GM23248 (cell line): Measurements from ENCODE around the gene ADGRG1. TPM values are rescaled to one million over a fixed set of nuclear protein-coding genes. Genes with fewer than 3 reads are reported as not detected.

Experiments used
- DNase-seq: peaks from one replicate; pipeline ENCODE4 v3.0.0-alpha.2; 2015
- H2AFZ ChIP-seq: fragments of 200-600 bp; sonication (generic); 2 replicates; pipeline ENCODE4 v1.6.1; 2016; ENCODE audit warnings: antibody characterized with exemption
- H3F3A ChIP-seq: fragments of 200-600 bp; sonication (generic); 2 replicates; pipeline ENCODE4 v1.6.1; 2016; ENCODE audit warnings: mild to moderate bottlenecking, antibody characterized with exemption, mixed run types; ENCODE audit not compliant: insufficient read depth
- H3K27ac ChIP-seq: fragments of 200-600 bp; sonication (generic); 2 replicates; pipeline ENCODE4 v1.5.1; 2016; ENCODE audit warnings: mild to moderate bottlenecking
- H3K27me3 ChIP-seq: fragments of 200-600 bp; sonication (generic); replicated peaks from 2 replicates; pipeline ENCODE4 v1.6.1; 2016; ENCODE audit warnings: mild to moderate bottlenecking; ENCODE audit not compliant: insufficient read depth
- H3K36me3 ChIP-seq: fragments of 200-600 bp; sonication (generic); 2 replicates; pipeline ENCODE4 v1.6.1; 2016; ENCODE audit warnings: low read depth, mild to moderate bottlenecking
- H3K4me1 ChIP-seq: fragments of 200-600 bp; sonication (generic); 2 replicates; pipeline ENCODE4 v1.6.1; 2016; ENCODE audit warnings: mild to moderate bottlenecking; ENCODE audit not compliant: insufficient read depth
- H3K4me2 ChIP-seq: fragments of 200-600 bp; sonication (generic); one replicate; pipeline ENCODE4 v1.6.1; 2016; ENCODE audit warnings: mild to moderate bottlenecking; ENCODE audit not compliant: unreplicated experiment
- H3K4me3 ChIP-seq: fragments of 200-600 bp; sonication (generic); 2 replicates; pipeline ENCODE4 v1.5.1; 2016; ENCODE audit warnings: mild to moderate bottlenecking
- H3K79me2 ChIP-seq: fragments of 200-600 bp; sonication (generic); 2 replicates; pipeline ENCODE4 v1.6.1; 2016; ENCODE audit warnings: mild to moderate bottlenecking; ENCODE audit not compliant: insufficient read depth
- H3K9ac ChIP-seq: fragments of 200-600 bp; sonication (generic); 2 replicates; pipeline ENCODE4 v1.6.1; 2016; ENCODE audit warnings: mild to moderate bottlenecking
- H3K9me2 ChIP-seq: fragments of 200-600 bp; sonication (generic); 2 replicates; pipeline ENCODE4 v1.6.1; 2016; ENCODE audit warnings: mixed run types, mild to moderate bottlenecking, moderate library complexity; ENCODE audit not compliant: insufficient read depth
- H3K9me3 ChIP-seq: fragments of 200-600 bp; sonication (generic); one replicate; pipeline ENCODE4 v1.6.1; 2017; ENCODE audit warnings: low read depth
- H4K20me1 ChIP-seq: fragments of 200-600 bp; sonication (generic); 2 replicates; pipeline ENCODE4 v1.6.0; 2016; ENCODE audit not compliant: insufficient read depth
- EZH2 ChIP-seq: fragments of 200-600 bp; sonication (generic); IDR thresholded peaks from 2 replicates; pipeline ENCODE4 v1.6.1; 2018; ENCODE audit warnings: antibody characterized with exemption, mild to moderate bottlenecking; ENCODE audit not compliant: insufficient read depth, poor library complexity, severe bottlenecking
- EZH2phosphoT487 ChIP-seq: fragments of 200-600 bp; sonication (generic); IDR thresholded peaks from 2 replicates; pipeline ENCODE4 v1.6.1; 2018; ENCODE audit warnings: antibody characterized with exemption, moderate library complexity, mild to moderate bottlenecking, low read depth; ENCODE audit not compliant: insufficient read depth
- WGBS, 2 experiments: methylation state at CpG; one replicate each; pipeline ENCODE4 v1.1.6; 2015 to 2017; ENCODE audit warnings: low lambda C conversion rate in 2 of 2, low coverage in 1 of 2; ENCODE audit errors: missing lambda C conversion rate in 2 of 2; 5-methylcytosine and 5-hydroxymethylcytosine counted together
- in situ Hi-C: fragments of 300-500 bp; cut with MboI; formaldehyde crosslinking; loops from 2 replicates; pipeline ENCODE4 v1.15.0; 2020
- polyA plus RNA-seq: library from polyadenylated mRNA; unstranded; fragments of >200 nt; fragmentation: Nextera tagmentation; extraction: Ambion mirVana; gene quantifications from 2 replicates; pipeline ENCODE4 v1.2.1, GENCODE V29; 2016
- total RNA-seq: library from RNA; depleted of rRNA; stranded (reverse); fragments of >200 nt; shearing (Covaris generic); gene quantifications from 2 replicates; pipeline ENCODE4 v1.2.3, GENCODE V29; 2014

Gene ADGRG1
- total and polyA plus RNA-seq, 2 experiments from 2014 or later = 0.54 to 0.58 TPM

DNA sequence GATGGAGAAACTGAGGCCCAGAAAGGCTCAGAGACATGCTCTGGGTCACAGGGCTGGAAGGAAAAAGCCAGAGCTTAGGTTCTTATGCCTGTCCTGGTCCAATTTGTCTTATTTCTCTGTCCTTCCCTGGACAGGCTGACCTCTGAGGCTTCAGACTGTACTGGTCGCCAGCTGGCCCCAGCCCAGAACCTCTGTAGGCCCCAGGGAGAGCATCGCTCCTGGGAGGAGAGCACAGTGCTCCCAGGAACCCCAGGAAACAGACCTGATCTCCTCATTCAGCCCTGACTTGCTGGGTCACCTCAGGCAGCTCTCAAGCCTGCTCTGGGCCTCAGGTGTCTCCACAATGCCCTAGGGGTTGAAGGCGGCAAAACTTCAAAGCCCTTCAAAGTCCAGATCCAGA is 71.1 kb downstream of the ADGRG1 start:
- Histone ChIP-seq H3K4me2 (no peak overlapping the region), H3F3A (no peaks in the 10 kb centered on the region), H3K4me1 (no peaks in the 10 kb centered on the region), H3K27me3 (peaks cover 6% of the 10 kb centered on the region), H3K9ac (no peak overlapping the region), H3K27ac (no peak overlapping the region), H3K9me2 (no peaks in the 10 kb centered on the region), H2AFZ (no peak overlapping the region), H3K4me3 (no peak overlapping the region), H4K20me1 (no peaks in the 10 kb centered on the region), H3K79me2 (no peaks in the 10 kb centered on the region), H3K36me3 (no peaks in the 10 kb centered on the region), H3K9me3 (no peaks in the 10 kb centered on the region)
- TF ChIP-seq EZH2phosphoT487 = no peak
- TF ChIP-seq EZH2 = no peak
- WGBS, 2 experiments = 62 to 63% methylated on average over 3 of the region's 3 CpGs
- in situ Hi-C loops = no loop called here
- no peak for DNase-seq

DNA sequence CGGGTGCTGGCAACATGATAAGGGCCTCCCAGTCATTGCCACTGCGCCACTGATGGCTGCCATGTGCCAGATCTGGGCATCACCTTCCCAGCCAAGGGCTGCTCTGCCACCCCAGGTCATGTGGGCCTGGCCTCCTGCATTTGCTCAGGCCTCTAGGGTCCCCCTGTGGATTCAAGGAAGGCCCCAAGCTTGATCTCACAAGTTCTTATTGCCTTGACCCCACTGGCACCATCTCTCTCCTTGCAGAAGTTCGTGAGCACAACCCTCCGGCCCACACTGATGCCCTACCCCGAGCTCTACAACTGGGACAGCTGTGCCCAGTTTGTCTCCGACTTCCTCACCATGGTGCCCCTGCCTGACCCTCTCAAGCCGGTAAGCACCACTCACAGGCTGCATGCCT is 71.5 kb downstream of the ADGRG1 start:
- TF ChIP-seq EZH2 = no peak
- no peak overlapping the region for H3K9ac ChIP-seq
- H3K4me2 ChIP-seq = no peak overlapping the region
- in situ Hi-C loops = no loop called here
- no peaks in the 10 kb centered on the region for H3K9me3 ChIP-seq
- no peaks in the 10 kb centered on the region for H3K4me1 ChIP-seq
- no peaks in the 10 kb centered on the region for H3K9me2 ChIP-seq
- no peak overlapping the region for H3K4me3 ChIP-seq
- no peaks in the 10 kb centered on the region for H3F3A ChIP-seq
- no peaks in the 10 kb centered on the region for H3K79me2 ChIP-seq
- H4K20me1 ChIP-seq = no peaks in the 10 kb centered on the region
- peaks cover 10% of the 10 kb centered on the region for H3K27me3 ChIP-seq
- H2AFZ ChIP-seq = no peak overlapping the region
- no peak for DNase-seq
- H3K36me3 ChIP-seq = no peaks in the 10 kb centered on the region
- WGBS, 2 experiments = 81 to 83% methylated on average over 7 of the region's 7 CpGs
- H3K27ac ChIP-seq = no peak overlapping the region

DNA sequence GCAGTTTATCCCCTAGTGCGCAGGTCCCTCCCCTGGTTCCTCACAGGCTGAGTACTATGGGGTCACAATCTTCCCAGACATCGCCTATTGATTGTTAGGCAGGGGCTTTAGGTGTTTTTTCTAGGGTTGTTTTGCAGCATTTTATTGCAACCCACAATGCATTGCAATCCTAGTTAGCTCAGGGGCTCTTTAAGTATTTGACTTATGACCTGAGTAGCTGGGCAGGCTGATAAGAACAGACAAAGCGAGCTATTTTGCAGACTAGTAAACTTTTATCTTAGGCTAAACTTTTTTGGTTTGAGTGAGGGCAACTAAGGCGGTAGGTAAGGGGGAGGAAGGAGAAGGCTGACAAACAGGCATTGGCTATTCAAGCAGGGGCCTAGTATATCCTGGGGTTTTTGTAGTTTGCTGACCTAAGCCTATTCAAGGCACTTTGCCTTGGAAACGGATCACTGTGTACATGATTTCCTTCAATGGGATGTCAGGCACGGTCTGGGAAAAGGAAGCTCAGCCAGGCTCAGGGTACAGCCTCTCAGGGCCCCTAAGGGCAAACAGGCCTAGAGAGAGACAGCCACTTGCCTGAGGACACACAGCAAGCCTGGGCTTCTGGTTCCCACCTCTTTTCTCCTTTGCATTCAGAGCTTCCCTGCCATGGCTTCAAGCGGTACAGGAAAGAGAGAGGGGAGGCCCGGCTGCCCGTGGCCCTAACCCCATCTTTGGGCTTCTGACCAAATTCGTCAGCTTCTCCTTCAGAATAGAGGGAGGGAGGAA is 72.5 kb downstream of the ADGRG1 start:
- no peak overlapping the region for H3K27ac ChIP-seq
- WGBS, 2 experiments = 71 to 72% methylated on average over 10 of the region's 10 CpGs
- H3K9me2 ChIP-seq = no peaks in the 10 kb centered on the region
- H3F3A ChIP-seq = no peaks in the 10 kb centered on the region
- H2AFZ ChIP-seq = no peak overlapping the region
- in situ Hi-C loops = no loop called here
- no peaks in the 10 kb centered on the region for H3K4me1 ChIP-seq
- H3K27me3 ChIP-seq = peaks cover 10% of the 10 kb centered on the region
- no peaks in the 10 kb centered on the region for H3K36me3 ChIP-seq
- no peak overlapping the region for H3K4me3 ChIP-seq
- no peak overlapping the region for H3K4me2 ChIP-seq
- TF ChIP-seq EZH2phosphoT487 (no peak), EZH2 (no peak)
- no peaks in the 10 kb centered on the region for H3K9me3 ChIP-seq
- H3K9ac ChIP-seq = no peak overlapping the region
- H3K79me2 ChIP-seq = no peaks in the 10 kb centered on the region
- no peak for DNase-seq
- H4K20me1 ChIP-seq = no peaks in the 10 kb centered on the region

DNA sequence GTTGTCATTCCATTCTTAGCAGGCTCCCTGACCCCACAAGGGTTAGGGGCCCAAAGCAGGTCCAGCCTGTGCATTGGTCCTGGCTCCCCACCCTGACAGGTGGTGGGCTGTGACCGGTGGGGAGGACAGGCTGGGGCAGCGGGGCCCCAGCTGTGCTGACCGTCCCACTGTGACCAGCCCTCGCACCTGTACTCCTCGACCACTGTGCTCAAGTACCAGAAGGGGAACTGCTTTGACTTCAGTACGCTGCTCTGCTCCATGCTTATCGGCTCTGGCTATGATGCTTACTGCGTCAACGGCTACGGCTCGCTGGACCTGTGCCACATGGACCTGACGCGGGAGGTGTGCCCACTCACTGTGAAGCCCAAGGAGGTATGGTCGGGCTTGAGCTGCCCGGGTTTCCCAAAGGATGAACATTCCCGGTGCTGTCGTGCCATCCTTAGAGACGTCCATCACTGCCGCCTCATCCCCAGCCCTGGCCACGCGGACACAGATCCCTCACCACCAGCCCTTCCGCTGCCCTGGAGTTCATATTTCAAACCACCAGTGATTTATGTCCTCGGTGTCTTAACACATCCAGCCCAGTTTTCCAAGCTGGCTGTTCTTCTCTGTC is 73.4 kb downstream of the ADGRG1 start:
- Histone ChIP-seq H3K4me2 (no peak overlapping the region), H3K27me3 (peaks cover 10% of the 10 kb centered on the region), H2AFZ (no peak overlapping the region), H3K9me2 (no peaks in the 10 kb centered on the region), H3F3A (no peaks in the 10 kb centered on the region), H3K9ac (no peak overlapping the region), H3K4me3 (no peak overlapping the region), H3K79me2 (no peaks in the 10 kb centered on the region), H3K9me3 (no peaks in the 10 kb centered on the region), H3K4me1 (no peaks in the 10 kb centered on the region), H3K27ac (no peak overlapping the region), H4K20me1 (no peaks in the 10 kb centered on the region), H3K36me3 (no peaks in the 10 kb centered on the region)
- no peak for TF ChIP-seq EZH2phosphoT487
- no peak for TF ChIP-seq EZH2
- WGBS, 2 experiments = 59 to 61% methylated on average over 23 of the region's 23 CpGs
- no peak for DNase-seq
- in situ Hi-C loops = no loop called here
